T-helper 22 cell (primary cell): ENCODE results near the gene DSCAML1.

Experiments used
- DNase-seq: peaks from one replicate; pipeline ENCODE4 v3.0.0-alpha.2; 2020; ENCODE audit warnings: low read depth

DSCAML1 gene

DNA sequence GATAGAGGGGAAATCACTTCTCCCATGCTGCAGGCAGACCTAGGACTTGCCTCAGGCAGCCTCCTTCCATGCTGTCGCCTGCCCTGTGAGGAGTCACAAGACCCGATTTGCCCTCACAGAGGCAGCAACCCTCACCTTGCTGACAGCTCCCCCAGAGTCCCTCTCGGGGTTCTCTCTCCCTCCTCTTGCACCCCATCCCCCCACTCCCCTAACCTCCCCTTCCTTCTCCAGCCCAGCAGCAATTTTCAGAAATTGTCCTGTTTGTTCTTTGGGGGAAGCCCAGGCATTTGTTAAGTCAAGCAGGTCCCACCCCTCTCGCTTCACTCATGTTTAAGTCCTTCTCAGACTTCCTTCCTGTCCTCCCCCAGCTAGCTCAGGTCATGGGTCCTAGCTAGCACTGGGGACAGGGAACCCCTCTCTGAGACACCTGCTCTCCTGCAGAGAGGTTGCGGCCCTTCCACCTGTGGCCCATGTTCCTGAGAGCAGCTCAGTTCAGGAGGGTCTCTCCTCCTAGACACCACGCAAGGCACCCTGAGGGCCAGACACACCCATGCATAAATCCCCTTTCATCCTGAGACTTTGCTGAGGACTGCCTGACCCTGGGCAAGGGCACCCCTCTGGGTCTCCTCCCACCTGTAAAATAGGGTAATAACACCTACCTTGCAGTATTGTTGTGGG is 33.8 kb upstream of the DSCAML1 start:
- DNase-seq: no peak

- DNase-seq: no peak
Measured at GRCh38 chr11:117830072-117830471, 33.1 kb upstream of the DSCAML1 start.

- DNase-seq: no peak
Measured at GRCh38 chr11:117829369-117829725, 32.3 kb upstream of the DSCAML1 start.

- DNase-seq: peak; percentile 72
Measured at GRCh38 chr11:117828611-117829368, 31.8 kb upstream of the DSCAML1 start.

DNA sequence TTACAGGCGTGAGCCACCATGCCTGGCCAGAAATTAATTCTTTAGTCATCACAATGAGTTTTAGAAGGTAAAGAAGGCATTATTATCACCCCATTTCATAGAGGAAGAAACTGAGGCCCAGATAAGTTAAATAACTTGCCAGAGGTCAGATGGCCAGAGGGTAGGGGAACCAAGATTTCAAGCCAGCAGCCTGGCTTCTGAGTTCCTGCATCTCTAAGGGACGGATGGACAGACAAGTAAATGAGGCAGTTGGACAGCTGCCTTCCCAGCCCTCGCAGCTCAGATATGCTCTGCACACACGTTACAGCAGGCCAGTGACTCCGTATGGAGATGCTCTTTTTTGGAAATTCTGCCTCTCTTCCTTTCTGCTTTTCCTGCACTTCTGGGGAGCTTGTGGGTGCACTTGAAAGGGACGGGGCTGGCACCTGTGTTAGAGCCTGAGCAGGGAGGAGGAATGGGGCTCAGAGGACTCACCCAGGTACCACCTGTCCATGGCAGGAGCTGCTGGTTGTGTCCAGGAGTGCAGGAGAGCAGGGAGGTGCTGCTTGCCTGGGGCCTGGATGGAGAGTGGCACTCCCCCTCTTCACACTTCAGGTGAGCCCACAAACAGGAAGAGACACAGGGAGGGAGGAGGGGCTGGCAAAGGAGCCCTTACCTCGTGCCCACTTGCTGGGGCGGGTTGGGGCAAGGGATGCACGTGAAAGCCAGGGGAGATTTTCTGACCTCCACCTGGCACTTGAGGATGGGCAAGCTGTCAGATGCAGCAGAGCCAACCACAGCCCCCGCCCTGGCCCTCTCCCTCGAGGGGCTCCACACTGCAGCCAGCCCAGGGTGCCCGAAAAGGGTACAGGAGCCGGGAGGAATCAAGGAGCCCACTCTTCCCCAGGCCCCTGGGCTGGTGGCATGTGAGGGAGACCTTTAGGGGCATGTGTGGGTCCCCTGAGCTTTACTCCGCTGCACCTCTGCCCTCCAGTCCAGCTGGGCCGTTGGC is 30.8 kb upstream of the DSCAML1 start:
- no peak for DNase-seq

- DNase-seq: no peak
Measured at GRCh38 chr11:117826832-117827231, 29.8 kb upstream of the DSCAML1 start.

DNA sequence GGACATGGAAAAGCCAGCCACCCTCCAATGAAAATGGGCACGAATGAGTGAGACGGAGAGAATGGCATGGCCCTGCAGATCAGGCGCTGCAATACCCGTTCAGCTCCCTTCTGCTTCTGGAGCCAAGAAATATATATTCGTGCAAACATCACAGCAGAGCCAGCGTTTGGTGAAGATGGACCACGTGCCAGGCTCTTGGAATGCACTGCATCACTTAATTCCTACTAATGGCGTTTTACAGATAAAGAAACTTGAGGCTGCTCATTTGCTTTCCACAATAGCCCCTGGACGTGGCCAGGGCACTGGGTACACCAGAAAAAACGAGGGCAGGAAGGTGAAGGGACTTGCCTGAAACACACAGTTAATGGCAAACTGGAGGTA is 29.2 kb upstream of the DSCAML1 start:
- no peak for DNase-seq

- DNase-seq: no peak
Measured at GRCh38 chr11:117825538-117826189, 28.6 kb upstream of the DSCAML1 start.

GRCh38 chr11:117824571-117825537 is 27.8 kb upstream of the DSCAML1 start, which contains the start of gene FXYD2:
FXYD2 (minus strand) TSS chr11:117824744; CDS start chr11:117824678, 66 bp downstream.
- DNase-seq: no peak

- no peak for DNase-seq
Measured at GRCh38 chr11:117823946-117824420, 27.0 kb upstream of the DSCAML1 start.

DNA sequence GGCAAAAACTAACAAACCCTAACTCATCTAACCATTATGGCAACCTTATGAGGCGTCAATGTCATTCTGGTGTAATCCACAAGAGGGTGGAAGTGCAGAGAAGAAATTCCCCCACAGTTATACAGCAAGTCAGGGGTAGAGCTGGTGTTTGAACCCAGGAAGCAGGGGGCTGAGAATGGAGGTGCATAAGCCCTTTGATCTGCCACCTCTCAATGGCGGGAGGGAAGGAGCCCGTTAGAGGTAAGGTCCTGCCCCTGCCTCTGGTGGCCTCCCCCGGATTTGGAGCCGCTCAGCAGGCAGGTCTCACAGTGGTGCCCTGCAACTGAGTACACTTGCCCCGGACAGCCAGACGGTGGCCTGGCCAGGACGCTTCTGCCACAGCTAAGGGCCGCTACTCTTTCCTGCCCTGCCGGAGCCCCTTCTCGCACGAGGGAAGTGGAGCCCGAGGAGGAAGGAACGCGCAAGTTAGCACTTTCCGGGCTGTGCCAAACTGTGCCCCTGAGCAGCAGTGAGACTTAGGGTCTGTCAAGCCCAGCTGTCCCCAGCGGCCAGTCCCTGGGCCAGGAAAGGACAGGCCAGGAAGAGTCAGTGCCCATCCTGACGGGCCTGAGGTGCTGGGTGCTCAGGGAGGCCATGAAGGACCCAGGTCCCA is 26.4 kb upstream of the DSCAML1 start:
- no peak for DNase-seq

- DNase-seq: no peak
Measured at GRCh38 chr11:117822074-117823033, 25.3 kb upstream of the DSCAML1 start.

- DNase-seq: no peak
Measured at GRCh38 chr11:117821431-117821830, 24.4 kb upstream of the DSCAML1 start.

GRCh38 chr11:117820516-117820915 is 23.5 kb upstream of the DSCAML1 start:
- DNase-seq: no peak

GRCh38 chr11:117820071-117820470 is 23.1 kb upstream of the DSCAML1 start:
- DNase-seq: no peak

DNA sequence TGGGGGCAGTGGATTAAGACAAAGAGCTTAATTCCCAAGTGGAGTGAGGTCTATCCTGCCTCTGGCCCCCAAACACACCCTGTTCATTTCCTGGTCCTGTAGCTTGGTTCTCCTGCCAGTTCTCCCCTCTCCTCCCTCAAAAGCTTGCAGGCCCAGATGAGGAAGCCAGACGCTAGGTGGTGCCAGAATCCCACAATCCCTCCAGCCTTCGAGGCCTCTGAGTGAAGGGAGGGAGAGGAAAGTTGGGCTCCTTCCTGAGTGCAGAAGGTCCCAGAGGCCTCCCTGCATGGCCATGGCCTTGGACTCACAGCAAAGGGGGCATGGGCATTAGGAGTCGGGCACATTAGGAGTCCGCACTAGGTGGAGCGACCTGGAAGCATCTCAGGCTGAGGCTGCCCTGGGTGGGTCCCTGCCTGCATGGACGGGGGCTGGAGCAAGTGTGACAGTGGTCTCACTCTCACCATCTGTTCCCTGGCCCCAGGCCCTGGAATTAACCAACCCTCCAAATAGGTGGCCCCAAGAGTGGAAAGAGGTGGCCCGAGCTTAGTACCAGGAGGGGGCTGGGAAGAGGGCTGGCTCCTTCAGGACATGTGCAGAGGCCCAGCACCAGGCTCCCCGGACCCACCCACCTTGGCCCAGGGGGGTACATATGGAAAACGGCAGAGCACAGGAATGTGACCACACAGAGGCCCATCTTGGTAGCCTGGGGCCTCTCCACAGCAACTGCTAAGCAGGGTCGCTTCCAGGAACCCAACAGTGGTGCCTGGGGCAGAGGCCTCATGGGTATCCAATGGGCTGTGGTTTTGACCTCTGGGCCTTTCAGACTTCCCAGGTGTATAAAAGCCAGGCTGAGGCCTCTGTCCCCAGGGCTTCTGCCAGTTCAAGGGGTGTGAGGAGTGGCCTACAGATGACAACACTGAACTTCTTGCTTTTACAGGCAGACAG is 22.4 kb upstream of the DSCAML1 start:
- DNase-seq: no peak

DNA sequence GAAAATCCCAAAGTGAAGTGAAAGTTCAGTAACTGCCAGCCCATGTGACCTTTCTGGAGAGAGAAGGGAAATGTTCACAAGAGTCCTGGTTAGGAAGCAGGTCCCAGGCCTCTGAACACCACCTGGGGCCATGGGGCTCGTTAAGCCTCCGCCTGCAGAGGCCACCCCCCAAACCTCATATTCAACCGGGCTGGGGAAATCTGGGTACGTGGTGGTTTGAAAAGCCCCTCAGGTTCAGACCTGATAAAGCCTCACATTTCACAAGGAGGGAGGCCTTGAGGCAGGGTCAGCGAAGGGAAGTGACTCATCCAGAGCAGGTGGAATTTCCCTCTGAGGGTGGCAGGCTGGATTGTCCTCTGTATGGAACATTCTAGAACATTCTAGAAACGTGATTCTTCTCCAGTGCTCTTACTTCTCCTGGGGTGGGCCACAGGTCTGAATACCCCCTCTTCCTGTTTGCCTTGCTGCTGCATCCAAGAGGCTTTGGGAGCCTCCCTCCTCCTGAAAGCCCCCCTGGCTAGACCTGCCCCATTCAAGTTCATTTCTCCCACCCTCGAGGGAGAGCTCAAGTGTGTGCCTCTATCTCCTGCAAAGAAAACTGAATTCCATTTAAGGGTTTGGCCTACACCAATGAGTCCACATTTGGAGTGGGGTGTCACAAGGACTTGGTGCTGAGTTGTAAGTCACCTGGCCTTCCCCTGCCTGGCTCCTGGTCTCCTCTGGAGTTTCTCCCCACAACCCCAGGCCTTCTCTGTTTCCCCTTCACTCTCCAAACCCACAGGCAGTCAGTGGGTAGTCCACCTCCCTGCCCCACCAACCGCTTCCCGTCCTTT is 21.2 kb upstream of the DSCAML1 start:
- peak; percentile 59 for DNase-seq
